ENCODE results near the gene SLC39A1. TPM values are rescaled to one million over a fixed set of nuclear protein-coding genes. Genes with fewer than 3 reads are reported as not detected.

Gene SLC39A1
- total and polyA plus RNA-seq, 9 of the 15 experiments (the other 6 are each of a cell fraction or from before 2014, with no cell fraction given): 9.9 to 81.1 (median 62.7) TPM

DNA sequence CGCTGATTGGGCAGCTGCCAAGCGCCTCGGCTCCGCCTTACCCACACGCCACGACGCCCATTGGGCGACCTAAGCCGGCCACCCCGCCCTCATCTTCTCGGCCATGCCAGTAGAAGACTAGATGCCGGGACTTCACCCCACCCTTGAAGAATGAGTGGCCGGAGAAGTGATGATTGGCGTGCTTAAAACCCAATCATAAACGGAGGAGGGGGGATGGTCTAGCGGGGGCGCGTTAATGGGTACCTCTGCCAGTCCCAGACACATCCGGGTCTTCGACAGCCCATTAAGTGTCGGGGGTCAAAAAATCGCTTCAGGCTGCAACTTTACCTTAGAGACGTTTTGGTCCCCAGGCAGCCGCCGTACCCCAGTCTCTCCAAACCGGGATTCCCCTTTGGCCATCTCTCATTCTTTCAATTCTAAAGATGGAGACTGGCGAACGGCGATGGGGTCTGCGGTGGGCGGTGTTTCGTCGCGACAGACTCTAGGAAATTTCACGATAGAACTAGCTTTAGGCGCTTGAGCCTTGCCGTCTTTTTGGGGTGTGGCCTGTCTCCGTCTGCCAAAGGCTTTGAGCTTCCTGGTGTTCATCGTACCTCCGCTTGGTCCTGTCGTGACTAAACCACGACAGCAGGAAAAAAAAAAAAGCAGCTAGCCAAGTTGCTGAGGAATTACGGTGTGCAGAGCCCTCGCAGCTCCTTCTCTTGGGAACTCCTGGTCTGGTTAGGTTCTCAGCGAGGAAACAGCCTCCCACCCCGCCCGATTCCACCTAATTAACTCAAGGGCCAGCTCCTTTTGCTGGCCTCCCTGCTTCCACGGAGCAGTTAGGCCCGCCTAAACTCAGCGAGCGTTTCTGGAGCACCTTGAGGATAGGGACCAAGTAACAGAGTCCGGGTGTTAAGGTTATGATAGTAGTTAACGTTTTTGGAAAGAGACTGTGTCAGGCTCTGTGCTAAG, 40.1 kb downstream of the SLC39A1 start, which contains the start of gene GATAD2B (continued):
- TF ChIP-seq KLF13 (tag; IDR thresholded peaks at IDR 0.05; ENCODE audit: borderline replicate concordance, low read depth): no peak
- no peak for TF ChIP-seq ESRRB (CRISPR knock-in tag; IDR thresholded peaks at IDR 0.05; ENCODE audit: borderline replicate concordance)
- TF ChIP-seq SETDB1 (IDR thresholded peaks at IDR 0.05; ENCODE audit: low read length): no peak
- 0 out of 4 replicates have a peak, but pooled peaks of 1 of the 2 experiments have one; percentile 2 for TF ChIP-seq RCOR1 (IDR thresholded peaks at IDR 0.05; ENCODE audit: borderline replicate concordance in 1 of 2, low read depth in 2 of 2, low read length in 2 of 2)
- no peak for TF ChIP-seq ZNF23 (CRISPR knock-in tag; IDR thresholded peaks at IDR 0.05)
- TF ChIP-seq, protein P1, sequence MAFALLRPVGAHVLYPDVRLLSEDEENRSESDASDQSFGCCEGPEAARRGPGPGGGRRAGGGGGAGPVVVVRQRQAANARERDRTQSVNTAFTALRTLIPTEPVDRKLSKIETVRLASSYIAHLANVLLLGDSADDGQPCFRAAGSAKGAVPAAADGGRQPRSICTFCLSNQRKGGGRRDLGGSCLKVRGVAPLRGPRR (CRISPR knock-in tag; IDR thresholded peaks at IDR 0.05): no peak
- TF ChIP-seq, protein P2, sequence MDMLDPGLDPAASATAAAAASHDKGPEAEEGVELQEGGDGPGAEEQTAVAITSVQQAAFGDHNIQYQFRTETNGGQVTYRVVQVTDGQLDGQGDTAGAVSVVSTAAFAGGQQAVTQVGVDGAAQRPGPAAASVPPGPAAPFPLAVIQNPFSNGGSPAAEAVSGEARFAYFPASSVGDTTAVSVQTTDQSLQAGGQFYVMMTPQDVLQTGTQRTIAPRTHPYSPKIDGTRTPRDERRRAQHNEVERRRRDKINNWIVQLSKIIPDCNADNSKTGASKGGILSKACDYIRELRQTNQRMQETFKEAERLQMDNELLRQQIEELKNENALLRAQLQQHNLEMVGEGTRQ (CRISPR knock-in tag; IDR thresholded peaks at IDR 0.05): no peak
- no peak for TF ChIP-seq PTRF (tag; IDR thresholded peaks at IDR 0.05)
- no peak for TF ChIP-seq SMAD2 (IDR thresholded peaks at IDR 0.05; ENCODE audit: low read depth, low read length)
- TF ChIP-seq, protein P3, sequence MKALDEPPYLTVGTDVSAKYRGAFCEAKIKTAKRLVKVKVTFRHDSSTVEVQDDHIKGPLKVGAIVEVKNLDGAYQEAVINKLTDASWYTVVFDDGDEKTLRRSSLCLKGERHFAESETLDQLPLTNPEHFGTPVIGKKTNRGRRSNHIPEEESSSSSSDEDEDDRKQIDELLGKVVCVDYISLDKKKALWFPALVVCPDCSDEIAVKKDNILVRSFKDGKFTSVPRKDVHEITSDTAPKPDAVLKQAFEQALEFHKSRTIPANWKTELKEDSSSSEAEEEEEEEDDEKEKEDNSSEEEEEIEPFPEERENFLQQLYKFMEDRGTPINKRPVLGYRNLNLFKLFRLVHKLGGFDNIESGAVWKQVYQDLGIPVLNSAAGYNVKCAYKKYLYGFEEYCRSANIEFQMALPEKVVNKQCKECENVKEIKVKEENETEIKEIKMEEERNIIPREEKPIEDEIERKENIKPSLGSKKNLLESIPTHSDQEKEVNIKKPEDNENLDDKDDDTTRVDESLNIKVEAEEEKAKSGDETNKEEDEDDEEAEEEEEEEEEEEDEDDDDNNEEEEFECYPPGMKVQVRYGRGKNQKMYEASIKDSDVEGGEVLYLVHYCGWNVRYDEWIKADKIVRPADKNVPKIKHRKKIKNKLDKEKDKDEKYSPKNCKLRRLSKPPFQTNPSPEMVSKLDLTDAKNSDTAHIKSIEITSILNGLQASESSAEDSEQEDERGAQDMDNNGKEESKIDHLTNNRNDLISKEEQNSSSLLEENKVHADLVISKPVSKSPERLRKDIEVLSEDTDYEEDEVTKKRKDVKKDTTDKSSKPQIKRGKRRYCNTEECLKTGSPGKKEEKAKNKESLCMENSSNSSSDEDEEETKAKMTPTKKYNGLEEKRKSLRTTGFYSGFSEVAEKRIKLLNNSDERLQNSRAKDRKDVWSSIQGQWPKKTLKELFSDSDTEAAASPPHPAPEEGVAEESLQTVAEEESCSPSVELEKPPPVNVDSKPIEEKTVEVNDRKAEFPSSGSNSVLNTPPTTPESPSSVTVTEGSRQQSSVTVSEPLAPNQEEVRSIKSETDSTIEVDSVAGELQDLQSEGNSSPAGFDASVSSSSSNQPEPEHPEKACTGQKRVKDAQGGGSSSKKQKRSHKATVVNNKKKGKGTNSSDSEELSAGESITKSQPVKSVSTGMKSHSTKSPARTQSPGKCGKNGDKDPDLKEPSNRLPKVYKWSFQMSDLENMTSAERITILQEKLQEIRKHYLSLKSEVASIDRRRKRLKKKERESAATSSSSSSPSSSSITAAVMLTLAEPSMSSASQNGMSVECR (CRISPR knock-in tag; IDR thresholded peaks at IDR 0.05): no peak
- TF ChIP-seq ZC3H4 (CRISPR knock-in tag; IDR thresholded peaks at IDR 0.05; ENCODE audit: borderline replicate concordance): no peak
- no peak for TF ChIP-seq CHD1 (IDR thresholded peaks at IDR 0.05; ENCODE audit: low read length)
- TF ChIP-seq, protein P4, sequence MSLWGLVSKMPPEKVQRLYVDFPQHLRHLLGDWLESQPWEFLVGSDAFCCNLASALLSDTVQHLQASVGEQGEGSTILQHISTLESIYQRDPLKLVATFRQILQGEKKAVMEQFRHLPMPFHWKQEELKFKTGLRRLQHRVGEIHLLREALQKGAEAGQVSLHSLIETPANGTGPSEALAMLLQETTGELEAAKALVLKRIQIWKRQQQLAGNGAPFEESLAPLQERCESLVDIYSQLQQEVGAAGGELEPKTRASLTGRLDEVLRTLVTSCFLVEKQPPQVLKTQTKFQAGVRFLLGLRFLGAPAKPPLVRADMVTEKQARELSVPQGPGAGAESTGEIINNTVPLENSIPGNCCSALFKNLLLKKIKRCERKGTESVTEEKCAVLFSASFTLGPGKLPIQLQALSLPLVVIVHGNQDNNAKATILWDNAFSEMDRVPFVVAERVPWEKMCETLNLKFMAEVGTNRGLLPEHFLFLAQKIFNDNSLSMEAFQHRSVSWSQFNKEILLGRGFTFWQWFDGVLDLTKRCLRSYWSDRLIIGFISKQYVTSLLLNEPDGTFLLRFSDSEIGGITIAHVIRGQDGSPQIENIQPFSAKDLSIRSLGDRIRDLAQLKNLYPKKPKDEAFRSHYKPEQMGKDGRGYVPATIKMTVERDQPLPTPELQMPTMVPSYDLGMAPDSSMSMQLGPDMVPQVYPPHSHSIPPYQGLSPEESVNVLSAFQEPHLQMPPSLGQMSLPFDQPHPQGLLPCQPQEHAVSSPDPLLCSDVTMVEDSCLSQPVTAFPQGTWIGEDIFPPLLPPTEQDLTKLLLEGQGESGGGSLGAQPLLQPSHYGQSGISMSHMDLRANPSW (CRISPR knock-in tag; IDR thresholded peaks at IDR 0.05): peak; percentile 59; the same call in 1 of the 2 replicates
- TF ChIP-seq GABPB1 (CRISPR knock-in tag; IDR thresholded peaks at IDR 0.05): no peak
- peak; percentile 96 for TF ChIP-seq ASH1L (IDR thresholded peaks at IDR 0.05; ENCODE audit: borderline replicate concordance, low read depth, partially characterized antibody)
- no peak for TF ChIP-seq SMARCA5 (IDR thresholded peaks at IDR 0.05)
- TF ChIP-seq NBN (IDR thresholded peaks at IDR 0.05; ENCODE audit: low read depth): no peak; the same call in 1 of the 2 replicates
- TF ChIP-seq RBM39 (optimal IDR thresholded peaks at IDR 0.05; ENCODE audit: low read depth, low read length): no peak
